GM19239 (cell line): Measurements from ENCODE around the gene ABCC8.

Source experiments
- DNase-seq: peaks from one replicate; pipeline ENCODE4 v3.0.0; 2011; ENCODE audit warnings: low spot score; ENCODE audit not compliant: insufficient read length
- FAIRE-seq: peaks from 2 replicates; lab custom pipeline; 2011; peaks lifted over from hg19 to GRCh38; lab: Jason Lieb, UNC

ABCC8 gene

GRCh38 chr11:17475666-17476316 is 854 bp downstream of the ABCC8 start:
- FAIRE-seq (no peak), DNase-seq (no peak)

DNA sequence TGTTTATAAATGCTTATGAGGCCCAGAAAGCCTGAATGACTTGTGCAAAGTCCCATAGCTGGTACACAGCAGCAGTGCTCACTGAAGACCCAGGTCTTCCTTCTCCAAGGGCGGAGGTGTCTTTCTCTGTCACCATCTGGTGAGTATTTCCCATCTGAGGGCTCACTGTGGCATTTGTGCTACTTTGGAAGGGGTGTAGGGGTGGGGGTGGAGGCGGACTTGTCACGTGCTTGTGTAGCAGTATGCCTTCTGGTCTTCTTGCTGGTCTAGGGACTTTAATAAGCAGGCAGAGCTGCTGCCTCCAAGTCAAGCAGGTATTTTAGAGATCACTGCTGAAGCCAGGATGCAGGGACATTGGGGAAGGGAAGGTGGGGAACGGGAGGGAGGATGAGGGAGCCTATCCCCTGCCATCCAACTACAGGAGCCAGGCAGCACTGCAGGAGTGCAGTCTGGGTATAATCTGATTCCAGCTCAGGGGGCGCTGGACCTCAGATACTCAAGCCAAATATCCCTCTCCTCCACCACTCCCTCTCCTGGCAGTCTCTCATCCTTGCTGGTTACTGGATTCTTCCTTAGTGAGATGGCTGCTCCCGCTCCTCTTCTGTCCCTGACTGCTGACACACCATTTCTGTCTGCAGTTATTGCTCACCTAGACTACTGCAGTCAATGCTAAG is 3.4 kb downstream of the ABCC8 start:
- FAIRE-seq (no peak), DNase-seq (no peak)

GRCh38 chr11:17472467-17472866 is 4.2 kb downstream of the ABCC8 start:
- FAIRE-seq (no peak), DNase-seq (no peak)

- FAIRE-seq (no peak), DNase-seq (no peak)
Measured at GRCh38 chr11:17471501-17471900, 5.1 kb downstream of the ABCC8 start.

GRCh38 chr11:17469998-17470397 is 6.6 kb downstream of the ABCC8 start:
- FAIRE-seq (no peak), DNase-seq (no peak)

DNA sequence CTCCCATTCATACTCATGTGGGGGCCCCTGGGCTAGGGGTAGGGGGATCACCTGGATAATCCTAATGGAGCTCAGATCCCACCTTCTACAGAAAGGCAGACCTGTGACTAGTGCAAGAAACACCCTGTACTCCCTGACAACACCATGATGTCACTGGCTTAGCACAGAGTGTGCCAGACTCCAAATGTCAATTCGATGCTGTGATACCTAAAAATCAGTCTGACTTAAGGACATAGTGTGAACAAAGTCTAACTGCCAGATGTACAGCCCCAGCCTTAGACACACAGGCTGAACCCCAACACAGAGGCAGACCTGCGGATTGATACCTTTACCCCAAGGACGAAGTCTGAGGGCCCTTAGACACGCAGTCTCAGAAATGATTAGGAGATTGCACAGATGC is 8.5 kb downstream of the ABCC8 start:
- DNase-seq (no peak), FAIRE-seq (no peak)

GRCh38 chr11:17463546-17464174 is 13.0 kb downstream of the ABCC8 start:
- no peak for DNase-seq
- FAIRE-seq: no peak

DNA sequence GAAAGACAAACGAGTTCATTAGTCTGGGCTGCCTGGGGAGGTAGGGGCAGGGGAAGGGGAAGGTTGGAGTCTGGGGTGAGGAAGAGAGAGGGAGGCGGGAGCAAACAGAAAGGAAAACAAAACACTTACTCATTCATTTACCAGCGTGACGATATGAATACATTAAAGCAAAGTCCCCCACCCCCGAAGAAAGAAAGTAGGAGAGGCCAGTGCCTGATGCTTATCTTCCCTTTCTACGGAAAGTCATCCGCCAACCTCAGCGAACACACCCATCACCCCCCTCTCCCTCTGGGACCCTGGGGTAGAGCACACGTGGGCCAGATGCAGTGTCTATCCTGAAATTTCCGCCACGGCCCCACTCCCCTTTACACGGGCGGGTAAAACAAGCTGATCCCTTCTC is 13.7 kb downstream of the ABCC8 start:
- no peak for FAIRE-seq
- no peak for DNase-seq

- FAIRE-seq (no peak), DNase-seq (no peak)
Measured at GRCh38 chr11:17460406-17460805, 16.2 kb downstream of the ABCC8 start.

DNA sequence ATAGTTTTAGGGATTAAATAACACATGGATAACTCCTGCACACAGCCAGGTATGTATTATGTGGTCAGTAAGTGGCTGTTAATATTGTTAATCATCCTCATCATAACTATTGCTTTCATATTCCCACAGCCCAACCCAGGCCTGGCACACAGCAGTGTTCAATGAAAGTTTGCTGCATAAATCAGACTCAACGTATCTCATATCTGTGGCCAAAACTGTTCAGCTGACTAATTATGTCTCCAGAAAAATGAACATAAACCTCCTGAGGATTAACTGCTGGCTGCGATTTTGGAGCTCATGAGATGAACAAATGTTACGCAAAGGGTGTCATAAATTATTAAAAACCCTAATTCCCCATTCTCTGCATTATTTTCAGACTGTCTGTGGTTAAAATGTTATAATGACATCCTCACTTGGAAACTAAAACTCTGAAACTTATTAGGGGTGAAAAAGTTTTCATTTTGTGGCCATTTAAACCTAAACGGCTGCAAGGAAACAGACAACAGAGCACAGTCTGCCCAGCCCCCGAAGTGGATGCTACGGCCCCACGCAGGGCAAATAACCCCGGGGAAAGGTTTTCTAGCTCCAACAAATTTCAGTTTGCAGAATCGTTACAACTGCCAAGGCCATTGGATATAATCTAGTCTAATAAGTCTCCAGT is 17.3 kb downstream of the ABCC8 start:
- DNase-seq: no peak
- no peak for FAIRE-seq

- no peak for DNase-seq
- no peak for FAIRE-seq
Measured at GRCh38 chr11:17458268-17458667, 18.4 kb downstream of the ABCC8 start.

DNA sequence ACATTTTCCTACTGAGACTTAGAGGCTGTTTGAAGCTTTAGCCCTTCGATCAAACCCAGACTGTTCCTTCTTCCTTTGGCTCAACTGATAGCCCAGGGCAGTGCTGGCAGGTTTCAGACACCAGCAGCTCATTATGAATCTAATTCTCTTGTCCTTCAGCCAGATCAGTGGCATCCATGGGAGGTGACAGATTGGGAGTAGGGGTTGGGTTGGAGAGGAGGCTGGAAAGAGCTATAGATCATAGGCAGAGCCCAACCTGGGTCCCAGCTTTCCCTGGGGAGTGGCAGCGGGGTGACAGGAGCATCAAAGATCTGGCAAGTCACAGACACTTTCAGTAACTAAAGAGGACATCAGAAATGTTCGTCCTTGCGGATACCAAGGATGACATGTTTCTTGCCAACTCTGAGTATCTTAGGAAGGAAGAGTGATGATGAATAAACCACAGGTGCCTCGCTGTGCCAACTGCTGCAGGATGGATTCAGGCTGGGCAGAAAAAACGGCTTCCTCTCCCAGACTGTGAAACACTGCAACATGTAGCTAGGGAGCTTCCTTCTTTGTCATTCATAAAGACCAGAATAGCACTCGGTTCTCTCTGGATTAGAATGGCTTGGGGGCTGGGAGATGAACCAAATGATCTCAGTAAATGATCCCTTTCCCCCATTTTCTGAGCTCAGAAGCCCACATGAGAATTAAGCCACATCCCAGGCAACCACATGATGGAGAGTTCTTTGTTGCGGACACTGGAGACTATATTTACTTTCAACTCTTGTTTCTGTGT is 19.1 kb downstream of the ABCC8 start:
- FAIRE-seq (no peak), DNase-seq (no peak)

GRCh38 chr11:17452668-17453067 is 24.0 kb downstream of the ABCC8 start:
- DNase-seq (no peak), FAIRE-seq (no peak)

DNA sequence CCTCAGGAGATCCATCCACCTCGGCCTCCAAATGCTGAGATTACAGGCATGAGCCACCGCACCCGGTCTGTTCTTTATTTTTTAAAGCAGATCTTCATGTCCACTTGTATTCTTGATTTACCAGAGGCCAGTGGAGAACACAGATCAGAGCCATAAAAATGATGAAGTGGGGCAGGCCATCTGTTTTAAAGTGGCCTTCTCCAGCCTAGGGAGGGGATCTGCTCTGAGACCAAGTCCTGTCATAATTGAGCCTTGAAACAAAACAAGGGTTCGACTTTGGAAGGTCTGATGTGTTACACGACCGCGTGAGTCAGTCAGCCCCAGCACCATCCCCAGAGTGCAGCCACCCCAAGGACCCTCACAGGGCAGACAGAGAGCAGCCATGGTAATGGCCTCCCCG is 27.5 kb downstream of the ABCC8 start:
- FAIRE-seq (no peak), DNase-seq (no peak)

DNA sequence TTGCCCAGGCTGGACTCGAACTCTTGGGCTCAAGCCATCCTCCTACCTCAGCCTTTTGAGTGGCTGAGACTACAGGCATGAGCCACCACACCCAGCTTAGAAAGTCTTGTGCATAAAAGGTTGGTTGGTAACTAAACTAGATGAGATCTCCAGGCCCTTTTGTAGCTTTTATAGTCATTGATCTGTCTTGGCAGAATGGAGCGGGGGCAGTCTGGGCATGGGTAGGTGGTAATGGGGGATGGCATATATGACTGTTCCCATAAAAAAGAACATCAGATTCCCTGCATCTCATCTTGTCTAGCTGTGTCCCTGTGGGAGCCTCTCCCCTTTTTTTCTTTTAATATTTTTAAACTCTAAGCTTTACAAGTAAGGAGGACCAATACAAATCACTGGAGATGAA is 30.2 kb downstream of the ABCC8 start:
- FAIRE-seq (no peak), DNase-seq (no peak)

- FAIRE-seq: no peak
- no peak for DNase-seq
Measured at GRCh38 chr11:17445240-17445795, 31.3 kb downstream of the ABCC8 start.

GRCh38 chr11:17443926-17444690 is 32.5 kb downstream of the ABCC8 start:
- no peak for DNase-seq

GRCh38 chr11:17443423-17443822 is 33.2 kb downstream of the ABCC8 start:
- no peak for DNase-seq
- FAIRE-seq: no peak

More at GRCh38 chr11:17443926-17444690, 32.5 kb downstream of the ABCC8 start:
- FAIRE-seq: no peak

GRCh38 chr11:17443000-17443399 is 33.6 kb downstream of the ABCC8 start:
- FAIRE-seq (no peak), DNase-seq (no peak)
